Measurements from ENCODE around the gene CAMKMT.
"Not testable (repeated sequence)": the region's sequence is repeated elsewhere in the genome, so short reads cannot be mapped to it uniquely, and the experiment has no call there.

Gene CAMKMT

GRCh38 chr2:44377486-44377885 lies 15.7 kb downstream of the CAMKMT start:
- CTCF ChIA-PET: no interaction called here
- Mint-ChIP-seq H3K9me3 (no peaks in the 10 kb centered on the region), H3K4me1 (no peaks in the 10 kb centered on the region), H3K36me3 (peaks cover 6% of the 10 kb centered on the region), H3K27ac (no peak overlapping the region), H3K27me3 (no peaks in the 10 kb centered on the region), H3K4me3 (no peak overlapping the region)
- no peak for DNase-seq

- H3K9me3 Mint-ChIP-seq, H3K4me1 Mint-ChIP-seq, DNase-seq, H3K4me3 Mint-ChIP-seq, H3K27ac Mint-ChIP-seq, CTCF ChIA-PET, H3K27me3 Mint-ChIP-seq: not testable (repeated sequence)
- peaks cover 23% of the 10 kb centered on the region for H3K36me3 Mint-ChIP-seq
These were observed 23.5 kb downstream of the CAMKMT start for GRCh38 chr2:44385226-44385625.

- Mint-ChIP-seq H3K4me1 (no peaks in the 10 kb centered on the region), H3K27ac (no peak overlapping the region)
- CTCF ChIA-PET: interaction anchor here (0.6 to 1.0 kb wide), 2 partner anchors 9 to 40 kb away, joined by 3 read pairs; no protein-coding TSS in a partner anchor
These were observed 27.1 kb downstream of the CAMKMT start for GRCh38 chr2:44388877-44389276.

GRCh38 chr2:44389895-44390294 lies 28.1 kb downstream of the CAMKMT start:
- no peaks in the 10 kb centered on the region for H3K27me3 Mint-ChIP-seq
- CTCF ChIA-PET: interaction anchor here (0.7 to 4.9 kb wide), 5 partner anchors 28 to 565 kb away, joined by 3 to 37 read pairs (median 5); partner anchors contain the start of genes CAMKMT and PREPL
- H3K4me1 Mint-ChIP-seq: no peaks in the 10 kb centered on the region
- H3K9me3 Mint-ChIP-seq: no peaks in the 10 kb centered on the region
- no peak overlapping the region for H3K4me3 Mint-ChIP-seq
- H3K36me3 Mint-ChIP-seq: peaks cover 5% of the 10 kb centered on the region
- DNase-seq: no peak
- no peak overlapping the region for H3K27ac Mint-ChIP-seq

More at GRCh38 chr2:44388877-44389276, 27.1 kb downstream of the CAMKMT start:
- DNase-seq: no peak
- no peak overlapping the region for H3K4me3 Mint-ChIP-seq
- no peaks in the 10 kb centered on the region for H3K27me3 Mint-ChIP-seq
- H3K36me3 Mint-ChIP-seq: peaks cover 15% of the 10 kb centered on the region
- no peaks in the 10 kb centered on the region for H3K9me3 Mint-ChIP-seq

- no peaks in the 10 kb centered on the region for H3K9me3 Mint-ChIP-seq
- no peaks in the 10 kb centered on the region for H3K4me1 Mint-ChIP-seq
- H3K27ac Mint-ChIP-seq: no peak overlapping the region
- peaks cover 2% of the 10 kb centered on the region for H3K36me3 Mint-ChIP-seq
- peak; percentile 60 for DNase-seq
- CTCF ChIA-PET: interaction anchor here (0.6 to 4.9 kb wide), 7 partner anchors 14 to 563 kb away, joined by 3 to 37 read pairs (median 6); partner anchors contain the start of genes CAMKMT and PREPL
- no peaks in the 10 kb centered on the region for H3K27me3 Mint-ChIP-seq
- no peak overlapping the region for H3K4me3 Mint-ChIP-seq
These were observed 30.7 kb downstream of the CAMKMT start for GRCh38 chr2:44392338-44392943.

GRCh38 chr2:44397447-44398175 lies 35.9 kb downstream of the CAMKMT start:
- Mint-ChIP-seq H3K4me1 (no peaks in the 10 kb centered on the region), H3K9me3 (no peaks in the 10 kb centered on the region), H3K27ac (no peak overlapping the region), H3K36me3 (no peaks in the 10 kb centered on the region), H3K4me3 (no peak overlapping the region), H3K27me3 (no peaks in the 10 kb centered on the region)
- DNase-seq: no peak
- CTCF ChIA-PET: interaction anchor here (0.6 to 1.2 kb wide), 3 partner anchors 9 to 558 kb away, joined by 3 to 5 read pairs (median 3); no protein-coding TSS in a partner anchor

GRCh38 chr2:44398243-44398897 lies 36.6 kb downstream of the CAMKMT start:
- DNase-seq: no peak
- no peaks in the 10 kb centered on the region for H3K27me3 Mint-ChIP-seq
- no peak overlapping the region for H3K27ac Mint-ChIP-seq
- peaks cover under 1% of the 10 kb centered on the region for H3K36me3 Mint-ChIP-seq
- CTCF ChIA-PET: interaction anchor here (1.2 kb wide), 1 partner anchor 10 kb away, joined by 3 read pairs; no protein-coding TSS in a partner anchor
- H3K4me3 Mint-ChIP-seq: no peak overlapping the region
- H3K9me3 Mint-ChIP-seq: no peaks in the 10 kb centered on the region
- no peaks in the 10 kb centered on the region for H3K4me1 Mint-ChIP-seq

- H3K27ac Mint-ChIP-seq: no peak overlapping the region
- no peaks in the 10 kb centered on the region for H3K9me3 Mint-ChIP-seq
- DNase-seq: no peak
- peaks cover 1% of the 10 kb centered on the region for H3K36me3 Mint-ChIP-seq
- CTCF ChIA-PET: no interaction called here
- H3K4me1 Mint-ChIP-seq: no peaks in the 10 kb centered on the region
- H3K27me3 Mint-ChIP-seq: no peaks in the 10 kb centered on the region
- no peak overlapping the region for H3K4me3 Mint-ChIP-seq
These were observed 59.0 kb downstream of the CAMKMT start for GRCh38 chr2:44420725-44421124.

GRCh38 chr2:44424211-44424610 lies 62.5 kb downstream of the CAMKMT start:
- Mint-ChIP-seq H3K9me3 (no peaks in the 10 kb centered on the region), H3K27me3 (no peaks in the 10 kb centered on the region), H3K4me3 (no peak overlapping the region), H3K27ac (no peak overlapping the region), H3K4me1 (no peaks in the 10 kb centered on the region), H3K36me3 (no peaks in the 10 kb centered on the region)
- CTCF ChIA-PET: no interaction called here
- DNase-seq: no peak

GRCh38 chr2:44429034-44429433 lies 67.3 kb downstream of the CAMKMT start:
- CTCF ChIA-PET: no interaction called here

GRCh38 chr2:44430342-44430741 lies 68.6 kb downstream of the CAMKMT start:
- no peaks in the 10 kb centered on the region for H3K4me1 Mint-ChIP-seq
- CTCF ChIA-PET: no interaction called here
- H3K4me3 Mint-ChIP-seq: no peak overlapping the region
- DNase-seq: no peak
- H3K27ac Mint-ChIP-seq: no peak overlapping the region
- H3K36me3 Mint-ChIP-seq: no peaks in the 10 kb centered on the region
- no peaks in the 10 kb centered on the region for H3K9me3 Mint-ChIP-seq
- H3K27me3 Mint-ChIP-seq: no peaks in the 10 kb centered on the region

More at GRCh38 chr2:44429034-44429433, 67.3 kb downstream of the CAMKMT start:
- no peak for DNase-seq
- H3K36me3 Mint-ChIP-seq: no peaks in the 10 kb centered on the region
- no peak overlapping the region for H3K4me3 Mint-ChIP-seq
- no peaks in the 10 kb centered on the region for H3K4me1 Mint-ChIP-seq
- no peaks in the 10 kb centered on the region for H3K27me3 Mint-ChIP-seq
- no peaks in the 10 kb centered on the region for H3K9me3 Mint-ChIP-seq
- H3K27ac Mint-ChIP-seq: no peak overlapping the region

GRCh38 chr2:44433895-44434294 lies 72.1 kb downstream of the CAMKMT start:
- Mint-ChIP-seq H3K4me3 (no peak overlapping the region), H3K36me3 (no peaks in the 10 kb centered on the region), H3K27ac (no peak overlapping the region), H3K27me3 (no peaks in the 10 kb centered on the region), H3K4me1 (no peaks in the 10 kb centered on the region), H3K9me3 (no peaks in the 10 kb centered on the region)
- CTCF ChIA-PET: no interaction called here
- DNase-seq: no peak

GRCh38 chr2:44441200-44441599 lies 79.5 kb downstream of the CAMKMT start:
- no peak overlapping the region for H3K27ac Mint-ChIP-seq

GRCh38 chr2:44442019-44442418 lies 80.3 kb downstream of the CAMKMT start:
- CTCF ChIA-PET: no interaction called here
- Mint-ChIP-seq H3K27me3 (no peaks in the 10 kb centered on the region), H3K4me3 (no peak overlapping the region), H3K27ac (no peak overlapping the region), H3K36me3 (peaks cover 2% of the 10 kb centered on the region), H3K4me1 (no peaks in the 10 kb centered on the region), H3K9me3 (no peaks in the 10 kb centered on the region)
- DNase-seq: no peak

More at GRCh38 chr2:44441200-44441599, 79.5 kb downstream of the CAMKMT start:
- Mint-ChIP-seq H3K36me3 (peaks cover 2% of the 10 kb centered on the region), H3K4me3 (no peak overlapping the region), H3K9me3 (no peaks in the 10 kb centered on the region), H3K27me3 (no peaks in the 10 kb centered on the region), H3K4me1 (no peaks in the 10 kb centered on the region)
- no peak for DNase-seq
- CTCF ChIA-PET: no interaction called here
